Measurements from ENCODE around the gene ALDH3B2.
"Not testable (repeated sequence)": the region's sequence is repeated elsewhere in the genome, so short reads cannot be mapped to it uniquely, and the experiment has no call there.

The ALDH3B2 gene

GRCh38 chr11:67685641-67686332 lies 11.4 kb upstream of the ALDH3B2 start:
- not testable (repeated sequence) for DNase-seq (ENCODE audit: low spot score)

GRCh38 chr11:67682126-67683034 lies 8.0 kb upstream of the ALDH3B2 start:
- DNase-seq (ENCODE audit: low spot score): not testable (repeated sequence)

- DNase-seq (ENCODE audit: low spot score): no peak
These were observed 6.5 kb upstream of the ALDH3B2 start for GRCh38 chr11:67680696-67681470.

- DNase-seq (ENCODE audit: low spot score): no peak
These were observed 780 bp upstream of the ALDH3B2 start for GRCh38 chr11:67675058-67675747.

GRCh38 chr11:67673902-67674301 lies 521 bp downstream of the ALDH3B2 start:
- DNase-seq (ENCODE audit: low spot score): no peak

- DNase-seq (ENCODE audit: low spot score): no peak
These were observed 1.1 kb downstream of the ALDH3B2 start for GRCh38 chr11:67673358-67673757.

GRCh38 chr11:67671211-67671520 lies 3.3 kb downstream of the ALDH3B2 start:
- no peak for DNase-seq (ENCODE audit: low spot score)

- DNase-seq (ENCODE audit: low spot score): no peak
These were observed 3.9 kb downstream of the ALDH3B2 start for GRCh38 chr11:67670316-67671210.

- no peak for DNase-seq (ENCODE audit: low spot score)
These were observed 6.3 kb downstream of the ALDH3B2 start for GRCh38 chr11:67668192-67668551.

- no peak for DNase-seq (ENCODE audit: low spot score)
These were observed 6.8 kb downstream of the ALDH3B2 start for GRCh38 chr11:67667490-67668191.

- DNase-seq (ENCODE audit: low spot score): no peak
These were observed 7.5 kb downstream of the ALDH3B2 start for GRCh38 chr11:67666676-67667489.

GRCh38 chr11:67666303-67666645 lies 8.1 kb downstream of the ALDH3B2 start:
- DNase-seq (ENCODE audit: low spot score): no peak

GRCh38 chr11:67665541-67666302 lies 8.7 kb downstream of the ALDH3B2 start:
- no peak for DNase-seq (ENCODE audit: low spot score)

GRCh38 chr11:67664696-67665540 lies 9.5 kb downstream of the ALDH3B2 start:
- DNase-seq (ENCODE audit: low spot score): no peak

GRCh38 chr11:67664213-67664585 lies 10.2 kb downstream of the ALDH3B2 start:
- DNase-seq (ENCODE audit: low spot score): no peak

GRCh38 chr11:67663532-67664212 lies 10.8 kb downstream of the ALDH3B2 start:
- DNase-seq (ENCODE audit: low spot score): no peak

GRCh38 chr11:67662835-67663531 lies 11.4 kb downstream of the ALDH3B2 start:
- no peak for DNase-seq (ENCODE audit: low spot score)
